ENCODE results near the gene CD180. TPM values are rescaled to one million over a fixed set of nuclear protein-coding genes. Genes with fewer than 3 reads are reported as not detected.

The CD180 gene
- total RNA-seq, 1 experiment from 2014 or later = 0.07 TPM

GRCh38 chr5:67211926-67212325, 15.3 kb upstream of the CD180 start:
- peak; percentile 82 for DNase-seq (ENCODE audit: low read depth)

GRCh38 chr5:67209141-67209771, 12.7 kb upstream of the CD180 start:
- peak; percentile 80 for DNase-seq (ENCODE audit: low read depth)

DNA sequence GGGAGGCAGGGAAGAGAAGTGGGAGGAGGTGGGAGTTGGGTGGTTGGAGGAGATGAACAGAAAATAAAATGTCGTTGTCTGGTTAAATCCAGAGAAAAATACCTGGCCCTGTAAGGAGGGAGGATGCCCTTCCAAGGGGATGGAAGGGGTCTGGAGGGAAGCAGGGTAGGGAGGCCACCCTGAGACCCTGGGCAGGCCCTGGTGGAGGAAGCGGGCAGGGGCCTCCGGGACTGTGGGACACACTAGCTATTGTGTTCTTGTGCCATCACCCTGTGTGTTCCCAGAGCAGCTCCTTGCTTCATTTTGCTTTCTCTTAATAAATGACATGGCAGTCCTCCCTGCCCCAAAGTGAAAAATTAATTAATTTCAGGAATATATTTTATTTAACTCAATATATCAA, 11.8 kb upstream of the CD180 start:
- no peak for DNase-seq (ENCODE audit: low read depth)

- DNase-seq (ENCODE audit: low read depth) = peak; percentile 97
These were observed 10.3 kb upstream of the CD180 start for GRCh38 chr5:67206929-67207328.

GRCh38 chr5:67206461-67206860, 9.9 kb upstream of the CD180 start:
- no peak for DNase-seq (ENCODE audit: low read depth)

GRCh38 chr5:67205981-67206380, 9.4 kb upstream of the CD180 start:
- DNase-seq (ENCODE audit: low read depth) = no peak

DNA sequence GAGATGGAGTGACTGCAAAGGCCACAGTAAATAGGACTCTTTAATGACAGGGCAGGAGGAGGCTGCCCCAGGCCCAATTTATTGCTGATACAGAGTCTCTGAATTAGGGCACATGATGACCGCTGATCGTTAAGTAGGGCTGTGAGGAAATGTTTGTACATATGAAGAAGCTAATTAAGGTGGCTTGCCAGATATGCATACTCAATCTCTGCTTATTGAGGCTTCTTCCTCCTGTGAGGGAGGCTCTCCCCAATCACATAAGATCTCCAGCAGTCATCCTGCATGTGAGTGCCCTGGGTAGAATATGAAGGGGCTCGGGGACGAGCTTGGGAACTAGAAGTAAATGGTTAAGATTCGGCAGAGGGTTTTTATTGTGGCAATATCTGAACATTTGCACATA, 8.2 kb upstream of the CD180 start:
- no peak for DNase-seq (ENCODE audit: low read depth)

GRCh38 chr5:67203701-67204074, 7.1 kb upstream of the CD180 start:
- DNase-seq (ENCODE audit: low read depth) = peak; percentile 47

DNA sequence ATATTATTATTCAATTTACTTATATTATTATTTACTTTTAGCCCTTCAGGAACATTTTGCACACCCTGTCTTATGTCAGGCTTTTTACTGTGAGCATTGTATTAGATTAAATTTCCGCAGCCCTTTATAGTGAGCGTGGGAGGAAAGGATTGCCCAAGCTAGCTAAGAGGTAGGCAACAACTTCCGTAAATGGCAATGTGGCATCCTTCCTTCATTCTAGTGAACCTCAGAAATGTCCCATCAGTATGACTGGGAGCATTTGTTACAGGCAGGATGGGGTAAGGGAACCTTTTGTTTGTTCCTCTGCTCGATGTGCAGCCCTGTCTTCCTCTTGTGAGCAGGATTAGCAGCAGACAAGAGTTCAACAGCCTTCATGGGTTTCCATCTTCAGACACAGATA, 6.2 kb upstream of the CD180 start:
- no peak for DNase-seq (ENCODE audit: low read depth)

- DNase-seq (ENCODE audit: low read depth) = no peak
These were observed 5.4 kb upstream of the CD180 start for GRCh38 chr5:67201897-67202549.

DNA sequence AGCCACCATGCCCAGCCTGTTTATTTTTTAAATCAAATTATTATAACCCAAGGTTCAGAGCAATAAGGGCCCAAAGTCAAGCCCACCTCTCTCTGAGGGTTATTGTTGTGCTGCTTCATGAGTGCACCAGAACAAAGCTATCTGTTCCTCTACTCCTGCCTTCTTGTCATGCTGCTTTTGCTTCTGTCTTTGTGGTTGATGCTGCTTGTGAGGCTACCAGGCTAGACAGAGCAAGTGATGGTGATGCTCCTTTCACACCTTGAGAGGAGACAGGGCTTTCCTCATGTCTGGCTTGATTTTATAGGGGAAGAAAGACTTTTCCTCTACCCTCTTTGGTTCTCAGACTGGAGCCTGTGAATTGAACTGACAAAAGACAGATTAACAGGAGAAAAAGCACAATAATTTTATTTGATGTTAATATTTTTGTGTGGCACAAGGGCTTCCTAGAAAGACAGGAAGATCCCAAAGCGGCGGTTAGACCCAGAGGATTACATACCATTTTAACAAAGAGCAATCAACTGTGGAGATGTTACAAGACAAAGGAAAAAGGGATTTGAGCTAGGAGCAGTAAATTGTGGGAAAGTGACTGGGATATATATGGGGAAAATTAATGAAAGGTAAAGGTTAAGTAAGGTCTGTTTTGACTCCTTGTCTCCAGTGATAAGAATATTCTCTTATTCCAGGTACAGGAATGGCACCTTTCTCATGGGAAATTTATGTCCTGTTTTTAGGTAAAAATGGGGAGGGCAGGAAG, 4.4 kb upstream of the CD180 start:
- no peak for DNase-seq (ENCODE audit: low read depth)

DNA sequence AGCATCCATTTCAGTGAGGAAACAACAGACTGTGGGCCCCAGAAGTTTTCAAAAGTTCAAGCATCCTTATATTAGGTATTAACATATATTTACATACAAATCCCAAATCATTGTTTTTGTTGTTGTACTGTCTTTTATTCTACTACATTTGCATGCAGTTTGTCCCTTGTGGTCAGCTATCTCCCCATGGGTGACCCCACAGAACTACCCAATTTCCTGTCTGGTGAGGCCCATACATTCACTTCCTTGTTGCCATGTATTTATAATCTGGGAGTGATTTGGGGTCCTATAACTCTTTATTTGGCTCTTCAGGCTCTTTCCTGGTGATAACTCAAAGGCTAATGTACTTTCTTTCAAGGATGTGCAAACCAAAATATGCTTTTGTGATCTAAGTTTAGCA, 3.3 kb upstream of the CD180 start:
- no peak for DNase-seq (ENCODE audit: low read depth)

DNA sequence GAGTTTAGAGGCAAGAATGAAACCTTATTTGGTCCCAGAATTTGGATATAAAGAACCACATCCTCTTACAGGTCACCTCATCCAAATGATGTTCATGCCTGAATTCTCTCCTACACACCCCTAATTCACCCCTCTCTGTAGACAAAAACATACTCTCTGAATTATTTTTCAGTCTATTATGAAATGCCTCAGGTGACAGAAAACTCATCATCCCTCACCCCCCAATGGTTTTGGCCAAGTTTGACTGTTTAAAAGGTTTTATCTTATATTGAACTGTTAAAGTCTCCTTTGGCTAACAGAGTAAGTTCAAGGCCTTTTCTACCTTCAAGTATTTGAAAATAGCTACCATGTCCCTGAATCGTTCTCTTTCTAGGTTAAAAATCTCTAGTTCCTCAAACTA, 2.3 kb upstream of the CD180 start:
- no peak for DNase-seq (ENCODE audit: low read depth)

- no peak for DNase-seq (ENCODE audit: low read depth)
These were observed 937 bp upstream of the CD180 start for GRCh38 chr5:67197536-67197935.

DNA sequence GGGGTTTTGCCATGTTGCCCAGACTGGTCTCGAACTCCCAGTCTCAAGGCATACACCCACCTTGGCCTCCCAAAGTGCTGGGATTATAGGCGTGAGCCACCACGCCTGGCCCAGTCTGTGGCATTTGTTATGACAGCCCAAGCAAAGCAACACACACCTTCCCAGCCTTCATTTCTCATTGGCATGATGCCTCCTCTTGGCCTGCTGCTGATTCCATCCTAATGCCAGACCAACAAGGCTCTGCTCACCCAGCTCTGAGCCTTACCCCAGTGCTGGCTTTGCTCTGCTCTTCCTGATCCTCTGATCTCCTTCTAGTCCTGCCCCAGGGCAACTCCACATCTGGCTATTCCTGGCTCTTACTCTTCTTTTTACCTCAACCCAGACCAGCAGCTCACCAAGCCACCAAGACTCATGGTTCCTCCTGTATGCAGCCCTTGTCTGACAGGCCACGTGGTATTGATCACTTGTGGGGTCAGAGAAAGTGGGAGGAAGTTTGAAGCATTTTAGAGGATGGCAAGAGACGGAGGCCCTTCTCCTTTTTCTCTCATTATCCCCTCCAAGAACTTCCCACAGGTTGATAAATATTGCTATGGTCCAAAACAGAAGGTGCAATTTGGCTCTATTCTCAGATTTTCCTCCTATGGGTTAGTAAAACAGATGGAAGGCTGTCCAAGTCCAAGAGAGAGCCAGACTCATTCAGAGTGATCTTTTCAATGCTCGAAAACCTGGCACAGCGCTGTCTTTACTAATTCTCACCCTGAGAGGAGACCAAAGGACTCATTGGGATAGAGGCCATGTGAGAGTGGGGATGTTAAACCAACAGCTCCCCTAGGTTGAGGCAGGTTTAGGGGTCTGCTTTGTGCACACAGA, 958 bp downstream of the CD180 start:
- no peak for DNase-seq (ENCODE audit: low read depth)

GRCh38 chr5:67194166-67194565, 2.4 kb downstream of the CD180 start:
- DNase-seq (ENCODE audit: low read depth) = no peak

DNA sequence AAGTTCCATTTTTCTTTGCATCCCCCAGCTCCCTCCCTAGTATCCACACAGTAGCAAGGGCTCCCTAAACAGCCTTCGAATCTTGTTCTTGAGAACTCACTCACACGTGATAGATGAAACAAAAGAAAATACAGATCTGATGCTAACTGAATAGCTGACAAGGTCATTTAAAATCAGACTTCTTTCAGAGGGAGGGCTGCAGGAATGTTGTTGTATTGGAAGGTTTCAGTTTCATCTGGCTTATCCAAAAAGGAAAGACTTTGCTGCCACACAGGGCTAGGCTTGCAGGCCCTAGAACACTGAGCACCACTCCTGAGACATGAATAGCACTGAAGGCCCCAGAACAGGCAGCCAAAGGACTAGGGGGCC, 3.2 kb downstream of the CD180 start:
- DNase-seq (ENCODE audit: low read depth) = no peak

- no peak for DNase-seq (ENCODE audit: low read depth)
These were observed 3.7 kb downstream of the CD180 start for GRCh38 chr5:67192719-67193438.

- DNase-seq (ENCODE audit: low read depth) = no peak
These were observed 5.7 kb downstream of the CD180 start for GRCh38 chr5:67190861-67191260.

DNA sequence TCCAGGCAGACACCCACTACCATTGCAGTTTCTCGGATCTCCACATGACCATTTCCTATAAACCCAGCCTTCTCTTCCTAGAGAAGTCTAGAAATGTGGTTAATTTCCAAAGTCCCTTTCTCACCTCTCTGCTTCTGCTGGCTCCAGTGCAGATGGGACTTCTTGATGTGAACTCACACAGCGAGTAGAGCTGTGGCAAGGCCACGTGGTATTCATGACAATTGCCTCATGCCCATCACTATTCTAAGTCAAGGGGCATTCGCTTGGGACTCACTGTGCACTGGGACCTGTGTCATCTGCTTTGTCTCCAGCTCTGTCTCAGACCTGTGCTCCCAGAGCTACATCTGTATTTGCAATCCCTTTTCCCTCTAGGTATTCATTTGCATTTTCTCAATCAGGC, 6.2 kb downstream of the CD180 start:
- no peak for DNase-seq (ENCODE audit: low read depth)

DNA sequence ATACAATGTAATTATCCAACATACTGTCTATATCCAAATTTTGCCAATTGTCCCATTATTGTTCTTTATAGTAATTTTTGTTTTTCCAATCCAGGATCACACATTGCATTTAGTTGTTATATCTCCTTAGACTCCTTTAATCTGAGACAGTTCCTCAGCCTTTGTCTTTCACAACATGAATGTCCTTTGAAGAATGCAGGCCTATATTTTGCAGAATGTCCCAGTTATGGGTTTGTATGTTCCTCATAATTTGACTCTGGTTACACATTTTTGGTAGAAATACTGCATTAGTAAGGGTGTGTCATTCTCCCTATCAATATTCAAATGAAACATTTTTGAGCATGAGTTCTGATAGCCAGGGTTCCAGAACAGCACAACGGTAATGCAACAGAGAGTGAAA, 6.7 kb downstream of the CD180 start:
- no peak for DNase-seq (ENCODE audit: low read depth)

DNA sequence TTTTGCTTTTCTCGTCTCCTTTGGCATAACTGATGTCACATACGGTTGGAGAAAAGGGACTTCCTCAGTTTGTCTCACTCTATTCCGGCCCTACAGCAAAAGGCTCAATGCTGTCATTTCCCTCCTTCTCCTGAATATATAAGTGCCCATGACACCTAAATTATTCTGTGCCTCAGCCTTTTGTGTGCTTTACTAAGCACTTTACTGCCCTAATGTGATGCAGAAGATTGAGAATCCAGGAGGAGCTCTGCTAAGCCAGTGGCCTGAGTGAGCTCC, 7.6 kb downstream of the CD180 start:
- no peak for DNase-seq (ENCODE audit: low read depth)
